HepG2 (cell line): ENCODE measurements around the gene SLC25A45. TPM values are rescaled to one million over a fixed set of nuclear protein-coding genes. Genes with fewer than 3 reads are reported as not detected.

ENCODE experiments used
- BORCS8-MEF2B ChIP-seq: sonication (generic); formaldehyde crosslinking; IDR thresholded peaks from 2 replicates; pipeline ENCODE4 v1.8.0; 2022; ENCODE audit warnings: mild to moderate bottlenecking, missing genetic modification reagents
- BRD4 ChIP-seq: sonication (generic); formaldehyde crosslinking; IDR thresholded peaks from 2 replicates; pipeline ENCODE4 v1.4.0; 2020; ENCODE audit warnings: missing genetic modification reagents
- NFE2 ChIP-seq: sonication (generic); formaldehyde crosslinking; IDR thresholded peaks from 2 replicates; pipeline ENCODE4 v1.4.0; 2020; ENCODE audit warnings: missing genetic modification reagents
- RXRB ChIP-seq: IDR thresholded peaks from 2 replicates; pipeline ENCODE4 v1.6.1; 2016; ENCODE audit warnings: borderline replicate concordance, missing genetic modification reagents, missing compliant biosample characterization
- SMAD3 ChIP-seq: sonication (generic); formaldehyde crosslinking; IDR thresholded peaks from 2 replicates; pipeline ENCODE4 v1.4.0; 2020; ENCODE audit warnings: missing genetic modification reagents
- SOX6 ChIP-seq, 2 experiments: fragments of 450-650 bp in 1 of 2; sonication (generic) in 1 of 2; formaldehyde crosslinking in 1 of 2; IDR thresholded peaks; 2 replicates each; pipeline versions ENCODE4 v1.4.0 to v1.6.1; 2017 to 2020; ENCODE audit warnings: antibody characterized with exemption in 1 of 2, mild to moderate bottlenecking in 1 of 2, missing genetic modification reagents in 1 of 2
- TBL1XR1 ChIP-seq: fragments of 150-350 bp; IDR thresholded peaks from 2 replicates; pipeline ENCODE4 v1.6.1; 2014; ENCODE audit warnings: borderline replicate concordance, low read length; ENCODE audit not compliant: partially characterized antibody
- TSC22D2 ChIP-seq: sonication (generic); formaldehyde crosslinking; IDR thresholded peaks from 2 replicates; pipeline ENCODE4 v1.5.1; 2020; ENCODE audit warnings: missing genetic modification reagents, mild to moderate bottlenecking, borderline replicate concordance
- ZBTB7A ChIP-seq: sonication (generic); formaldehyde crosslinking; IDR thresholded peaks from 2 replicates; pipeline ENCODE4 v1.8.0; 2022; ENCODE audit warnings: mild to moderate bottlenecking, missing genetic modification reagents
- ZNF205 ChIP-seq: IDR thresholded peaks from 2 replicates; pipeline ENCODE4 v1.6.1; 2018; ENCODE audit warnings: missing biosample characterization, missing genetic modification reagents
- ZNF317 ChIP-seq: sonication (generic); formaldehyde crosslinking; IDR thresholded peaks from 2 replicates; pipeline ENCODE4 v1.5.0; 2020; ENCODE audit warnings: mild to moderate bottlenecking, missing genetic modification reagents
- ZNF501 ChIP-seq: sonication (generic); formaldehyde crosslinking; IDR thresholded peaks from 2 replicates; pipeline ENCODE4 v1.5.1; 2020; ENCODE audit warnings: mild to moderate bottlenecking, moderate library complexity, missing genetic modification reagents
- ZNF775 ChIP-seq: sonication (generic); formaldehyde crosslinking; IDR thresholded peaks from 2 replicates; pipeline ENCODE4 v1.4.0; 2020; ENCODE audit warnings: missing genetic modification reagents, mild to moderate bottlenecking, moderate library complexity, borderline replicate concordance
- ZNF891 ChIP-seq: sonication (generic); formaldehyde crosslinking; IDR thresholded peaks from 2 replicates; pipeline ENCODE4 v1.5.0; 2020; ENCODE audit warnings: mild to moderate bottlenecking, missing genetic modification reagents
- ZSCAN31 ChIP-seq: sonication (generic); formaldehyde crosslinking; IDR thresholded peaks from 2 replicates; pipeline ENCODE4 v1.5.0; 2020; ENCODE audit warnings: low read depth, mild to moderate bottlenecking, missing genetic modification reagents
- polyA plus RNA-seq, 8 experiments: library from polyadenylated mRNA; depleted of rRNA in 3 of 8; stranded (reverse) in 7 of 8; unstranded in 1 of 8; fragments of >200 nt; fragmentation: Illumina TruSeq in 4 of 8; extraction: Trizol in 4 of 8; gene quantifications; 2 replicates each; pipeline versions ENCODE4 v1.2.1 to v1.2.3, GENCODE V29; 2011 to 2016; ENCODE audit warnings: low read depth in 4 of 8, missing spikeins in 1 of 8, mixed read lengths in 1 of 8; ENCODE audit not compliant: insufficient read depth in 1 of 8
- total RNA-seq, 5 experiments: library from RNA; depleted of rRNA; stranded (reverse); fragments of >200 nt; fragmentation: Illumina TruSeq; extraction: Trizol; gene quantifications; 2 replicates each; pipeline ENCODE4 v1.2.3, GENCODE V29; 2016; ENCODE audit warnings: low read depth in 1 of 5
- TF ChIP-seq, protein P1 (sequence below): sonication (generic); formaldehyde crosslinking; IDR thresholded peaks from 2 replicates; pipeline ENCODE4 v1.5.0; 2020; ENCODE audit warnings: mild to moderate bottlenecking, missing genetic modification reagents
- TF ChIP-seq, protein P2 (sequence below): sonication (generic); formaldehyde crosslinking; IDR thresholded peaks from 2 replicates; pipeline ENCODE4 v1.8.1; 2023; ENCODE audit warnings: mild to moderate bottlenecking, missing genetic modification reagents
- TF ChIP-seq, protein P3 (sequence below): sonication (generic); formaldehyde crosslinking; IDR thresholded peaks from 2 replicates; pipeline ENCODE4 v1.5.0; 2020; ENCODE audit warnings: missing genetic modification reagents
- TF ChIP-seq, protein P4 (sequence below): IDR thresholded peaks from 2 replicates; pipeline ENCODE4 v1.6.1; 2016; ENCODE audit warnings: low read depth, control low read depth
- TF ChIP-seq, protein P5 (sequence below): sonication (generic); formaldehyde crosslinking; IDR thresholded peaks from 2 replicates; pipeline ENCODE4 v1.9.0; 2022; ENCODE audit warnings: missing genetic modification reagents, mild to moderate bottlenecking, borderline replicate concordance

The SLC25A45 gene
- total and polyA plus RNA-seq, 2 of the 13 experiments (the other 11 are each of a cell fraction or from before 2014, with no cell fraction given) = 1.2 to 3.4 TPM

DNA sequence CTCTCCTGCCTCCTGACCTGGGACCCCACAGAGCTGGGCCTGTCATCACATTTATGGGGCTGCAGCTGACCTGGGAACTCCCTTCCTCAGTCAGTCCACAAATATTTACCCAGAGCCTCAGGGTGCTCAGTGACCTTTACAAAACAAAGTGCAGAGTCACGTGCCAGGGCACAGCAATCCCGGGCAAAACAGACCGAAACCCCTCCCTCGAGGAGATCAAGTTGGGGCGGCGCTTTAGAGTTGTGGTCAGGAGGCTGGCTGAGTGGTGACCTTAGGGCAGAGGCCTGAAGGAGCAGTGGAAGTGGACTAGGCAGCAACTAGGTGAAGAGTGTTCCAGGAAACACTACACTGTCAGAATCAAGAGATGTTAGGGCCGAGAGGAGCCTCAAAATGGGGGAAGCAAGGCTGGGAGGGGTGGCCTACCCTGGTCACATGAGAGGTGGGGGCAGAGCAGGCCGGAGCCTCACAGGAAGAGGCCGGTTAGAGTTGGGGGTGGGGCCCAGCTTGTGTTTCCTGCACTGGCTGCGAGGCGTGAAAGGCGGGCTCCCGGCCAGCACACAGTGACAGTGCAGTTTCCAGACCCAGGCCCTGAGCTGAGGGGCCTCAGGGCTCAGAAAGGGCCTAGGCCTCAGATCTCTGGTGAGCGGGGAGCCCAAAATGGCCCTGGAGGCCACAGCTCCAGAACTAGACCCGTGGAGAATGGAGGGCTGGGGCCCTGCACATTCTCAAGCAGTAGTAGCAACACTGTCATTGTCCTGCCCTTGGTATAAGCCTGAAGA is 36.4 kb upstream of the SLC25A45 start (continued):
- TF ChIP-seq, protein P1, sequence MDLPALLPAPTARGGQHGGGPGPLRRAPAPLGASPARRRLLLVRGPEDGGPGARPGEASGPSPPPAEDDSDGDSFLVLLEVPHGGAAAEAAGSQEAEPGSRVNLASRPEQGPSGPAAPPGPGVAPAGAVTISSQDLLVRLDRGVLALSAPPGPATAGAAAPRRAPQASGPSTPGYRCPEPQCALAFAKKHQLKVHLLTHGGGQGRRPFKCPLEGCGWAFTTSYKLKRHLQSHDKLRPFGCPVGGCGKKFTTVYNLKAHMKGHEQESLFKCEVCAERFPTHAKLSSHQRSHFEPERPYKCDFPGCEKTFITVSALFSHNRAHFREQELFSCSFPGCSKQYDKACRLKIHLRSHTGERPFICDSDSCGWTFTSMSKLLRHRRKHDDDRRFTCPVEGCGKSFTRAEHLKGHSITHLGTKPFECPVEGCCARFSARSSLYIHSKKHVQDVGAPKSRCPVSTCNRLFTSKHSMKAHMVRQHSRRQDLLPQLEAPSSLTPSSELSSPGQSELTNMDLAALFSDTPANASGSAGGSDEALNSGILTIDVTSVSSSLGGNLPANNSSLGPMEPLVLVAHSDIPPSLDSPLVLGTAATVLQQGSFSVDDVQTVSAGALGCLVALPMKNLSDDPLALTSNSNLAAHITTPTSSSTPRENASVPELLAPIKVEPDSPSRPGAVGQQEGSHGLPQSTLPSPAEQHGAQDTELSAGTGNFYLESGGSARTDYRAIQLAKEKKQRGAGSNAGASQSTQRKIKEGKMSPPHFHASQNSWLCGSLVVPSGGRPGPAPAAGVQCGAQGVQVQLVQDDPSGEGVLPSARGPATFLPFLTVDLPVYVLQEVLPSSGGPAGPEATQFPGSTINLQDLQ = peak; percentile 59; the same call in 1 of the 2 replicates
- TF ChIP-seq SOX6 (IDR thresholded peaks at IDR 0.05) (no peak), SOX6 (CRISPR knock-in tag; IDR thresholded peaks at IDR 0.05) (peak; percentile 98), SMAD3 (CRISPR knock-in tag) (peak; percentile 55; the same call in 1 of the 2 replicates), ZNF205 (CRISPR knock-in tag) (peak; percentile 93; the same call in 1 of the 2 replicates), TBL1XR1 (peak; percentile 78), BRD4 (CRISPR knock-in tag) (peak; percentile 85; the same call in 1 of the 2 replicates), ZNF775 (CRISPR knock-in tag) (no peak), NFE2 (CRISPR knock-in tag) (peak; percentile 99), TSC22D2 (CRISPR knock-in tag) (peak; percentile 87), ZBTB7A (CRISPR knock-in tag) (peak; percentile 54; the same call in 1 of the 2 replicates), ZNF501 (CRISPR knock-in tag) (peak; percentile 94), RXRB (CRISPR knock-in tag) (peak; percentile 92), ZNF891 (CRISPR knock-in tag) (peak; percentile 64; the same call in 1 of the 2 replicates), ZNF317 (CRISPR knock-in tag) (peak; percentile 3; the same call in 1 of the 2 replicates), ZSCAN31 (CRISPR knock-in tag) (peak; percentile 80), BORCS8-MEF2B (peak; percentile 90)
- TF ChIP-seq, protein P2, sequence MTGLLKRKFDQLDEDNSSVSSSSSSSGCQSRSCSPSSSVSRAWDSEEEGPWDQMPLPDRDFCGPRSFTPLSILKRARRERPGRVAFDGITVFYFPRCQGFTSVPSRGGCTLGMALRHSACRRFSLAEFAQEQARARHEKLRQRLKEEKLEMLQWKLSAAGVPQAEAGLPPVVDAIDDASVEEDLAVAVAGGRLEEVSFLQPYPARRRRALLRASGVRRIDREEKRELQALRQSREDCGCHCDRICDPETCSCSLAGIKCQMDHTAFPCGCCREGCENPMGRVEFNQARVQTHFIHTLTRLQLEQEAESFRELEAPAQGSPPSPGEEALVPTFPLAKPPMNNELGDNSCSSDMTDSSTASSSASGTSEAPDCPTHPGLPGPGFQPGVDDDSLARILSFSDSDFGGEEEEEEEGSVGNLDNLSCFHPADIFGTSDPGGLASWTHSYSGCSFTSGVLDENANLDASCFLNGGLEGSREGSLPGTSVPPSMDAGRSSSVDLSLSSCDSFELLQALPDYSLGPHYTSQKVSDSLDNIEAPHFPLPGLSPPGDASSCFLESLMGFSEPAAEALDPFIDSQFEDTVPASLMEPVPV = peak; percentile 92
- TF ChIP-seq, protein P3, sequence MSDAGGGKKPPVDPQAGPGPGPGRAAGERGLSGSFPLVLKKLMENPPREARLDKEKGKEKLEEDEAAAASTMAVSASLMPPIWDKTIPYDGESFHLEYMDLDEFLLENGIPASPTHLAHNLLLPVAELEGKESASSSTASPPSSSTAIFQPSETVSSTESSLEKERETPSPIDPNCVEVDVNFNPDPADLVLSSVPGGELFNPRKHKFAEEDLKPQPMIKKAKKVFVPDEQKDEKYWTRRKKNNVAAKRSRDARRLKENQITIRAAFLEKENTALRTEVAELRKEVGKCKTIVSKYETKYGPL (CRISPR knock-in tag) = 0 out of 2 replicates have a peak, but pooled peaks have one; percentile 32
- TF ChIP-seq, protein P4, sequence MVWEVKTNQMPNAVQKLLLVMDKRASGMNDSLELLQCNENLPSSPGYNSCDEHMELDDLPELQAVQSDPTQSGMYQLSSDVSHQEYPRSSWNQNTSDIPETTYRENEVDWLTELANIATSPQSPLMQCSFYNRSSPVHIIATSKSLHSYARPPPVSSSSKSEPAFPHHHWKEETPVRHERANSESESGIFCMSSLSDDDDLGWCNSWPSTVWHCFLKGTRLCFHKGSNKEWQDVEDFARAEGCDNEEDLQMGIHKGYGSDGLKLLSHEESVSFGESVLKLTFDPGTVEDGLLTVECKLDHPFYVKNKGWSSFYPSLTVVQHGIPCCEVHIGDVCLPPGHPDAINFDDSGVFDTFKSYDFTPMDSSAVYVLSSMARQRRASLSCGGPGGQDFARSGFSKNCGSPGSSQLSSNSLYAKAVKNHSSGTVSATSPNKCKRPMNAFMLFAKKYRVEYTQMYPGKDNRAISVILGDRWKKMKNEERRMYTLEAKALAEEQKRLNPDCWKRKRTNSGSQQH (CRISPR knock-in tag) = peak; percentile 4; the same call in 1 of the 2 replicates
- TF ChIP-seq, protein P5, sequence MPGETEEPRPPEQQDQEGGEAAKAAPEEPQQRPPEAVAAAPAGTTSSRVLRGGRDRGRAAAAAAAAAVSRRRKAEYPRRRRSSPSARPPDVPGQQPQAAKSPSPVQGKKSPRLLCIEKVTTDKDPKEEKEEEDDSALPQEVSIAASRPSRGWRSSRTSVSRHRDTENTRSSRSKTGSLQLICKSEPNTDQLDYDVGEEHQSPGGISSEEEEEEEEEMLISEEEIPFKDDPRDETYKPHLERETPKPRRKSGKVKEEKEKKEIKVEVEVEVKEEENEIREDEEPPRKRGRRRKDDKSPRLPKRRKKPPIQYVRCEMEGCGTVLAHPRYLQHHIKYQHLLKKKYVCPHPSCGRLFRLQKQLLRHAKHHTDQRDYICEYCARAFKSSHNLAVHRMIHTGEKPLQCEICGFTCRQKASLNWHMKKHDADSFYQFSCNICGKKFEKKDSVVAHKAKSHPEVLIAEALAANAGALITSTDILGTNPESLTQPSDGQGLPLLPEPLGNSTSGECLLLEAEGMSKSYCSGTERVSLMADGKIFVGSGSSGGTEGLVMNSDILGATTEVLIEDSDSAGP (CRISPR knock-in tag) = peak; percentile 89
